Stomach (tissue), 4 donors: ENCODE data around the gene SEMA5A.

Experiments used
- CTCF ChIP-seq, 7 experiments: fragments of 450-650 bp in 4 of 7; fragments of 200-600 bp in 3 of 7; sonication (generic) in 3 of 7; IDR thresholded peaks; one replicate each; pipeline ENCODE4 v1.5.1; 2016 to 2019; ENCODE audit warnings: antibody characterized with exemption in 7 of 7, control low read depth in 2 of 7, mild to moderate bottlenecking in 1 of 7
- EP300 ChIP-seq: sonication (generic); formaldehyde crosslinking; IDR thresholded peaks from one replicate; pipeline ENCODE4 v1.6.1; 2017; ENCODE audit warnings: antibody characterized with exemption
- POLR2A ChIP-seq, 4 donors: fragments of 450-650 bp; IDR thresholded peaks; one replicate each; pipeline ENCODE4 v1.6.1; 2016; ENCODE audit warnings: antibody characterized with exemption in 4 of 4, control low read depth in 2 of 4, mild to moderate bottlenecking in 1 of 4, moderate library complexity in 1 of 4

- TF ChIP-seq CTCF (IDR thresholded peaks at IDR 0.05) = no peak
- TF ChIP-seq POLR2A (IDR thresholded peaks at IDR 0.05) = no peak
- TF ChIP-seq EP300 = no peak
Measured at GRCh38 chr5:9072701-9073100, 473.2 kb downstream of the SEMA5A start.
